ENCODE results near the gene CMSS1. TPM values are rescaled to one million over a fixed set of nuclear protein-coding genes. Genes with fewer than 3 reads are reported as not detected.

Gene CMSS1
- total RNA-seq, 2 donors from 2014 or later, result 18.1 to 22.7 TPM

GRCh38 chr3:100010087-100010417, 192.4 kb downstream of the CMSS1 start:
- DNase-seq (ENCODE audit: low spot score) (no peak), ATAC-seq (ENCODE audit: insufficient number of reproducible peaks, low FRiP score, low read depth) (peak; percentile 60)
- TF ChIP-seq CTCF (IDR thresholded peaks at IDR 0.05), result no peak
- peak overlapping the region; percentile 72 to 78 for H3K27ac ChIP-seq
- H3K36me3 ChIP-seq, result no peaks in the 10 kb centered on the region
- peaks cover 15 to 52% of the 10 kb centered on the region in 2 donors for H3K4me1 ChIP-seq (ENCODE audit: control insufficient read depth in 1 of 2, low read depth in 2 of 2)
- H3K9me3 ChIP-seq, result peaks cover 1% of the 10 kb centered on the region
- no peak overlapping the region for H3K4me3 ChIP-seq
- H3K27me3 ChIP-seq (replicated peaks; ENCODE audit: insufficient read depth), result no peaks in the 10 kb centered on the region

- no peak for DNase-seq (ENCODE audit: low spot score)
- Histone ChIP-seq H3K9me3 (peaks cover 3% of the 10 kb centered on the region), H3K4me3 (no peak overlapping the region), H3K27ac (no peak overlapping the region), H3K27me3 (replicated peaks; ENCODE audit: insufficient read depth) (no peaks in the 10 kb centered on the region), H3K4me1 (ENCODE audit: control insufficient read depth in 1 of 2, low read depth in 2 of 2) (peaks cover 14 to 41% of the 10 kb centered on the region in 2 donors), H3K36me3 (no peaks in the 10 kb centered on the region)
- TF ChIP-seq CTCF (IDR thresholded peaks at IDR 0.05), result no peak
- no peak for ATAC-seq (ENCODE audit: insufficient number of reproducible peaks, low FRiP score, low read depth)
Measured at GRCh38 chr3:100018806-100019205, 201.1 kb downstream of the CMSS1 start.

- ATAC-seq (ENCODE audit: insufficient number of reproducible peaks, low FRiP score, low read depth), result no peak
- H3K4me1 ChIP-seq (ENCODE audit: control insufficient read depth in 1 of 2, low read depth in 2 of 2), result peaks cover 22 to 50% of the 10 kb centered on the region in 2 donors
Measured at GRCh38 chr3:100019719-100020118, 202.1 kb downstream of the CMSS1 start.

GRCh38 chr3:100020876-100021644, 203.4 kb downstream of the CMSS1 start:
- Histone ChIP-seq H3K27ac (peak overlapping the region; percentile 73 to 81), H3K27me3 (replicated peaks; ENCODE audit: insufficient read depth) (no peaks in the 10 kb centered on the region), H3K4me3 (no peak overlapping the region), H3K36me3 (no peaks in the 10 kb centered on the region), H3K4me1 (ENCODE audit: control insufficient read depth in 1 of 2, low read depth in 2 of 2) (peaks cover 28 to 63% of the 10 kb centered on the region in 2 donors), H3K9me3 (no peaks in the 10 kb centered on the region)
- TF ChIP-seq CTCF (IDR thresholded peaks at IDR 0.05), result no peak
- ATAC-seq (ENCODE audit: insufficient number of reproducible peaks, low FRiP score, low read depth), result no peak
- DNase-seq (ENCODE audit: low spot score), result no peak

More at GRCh38 chr3:100019719-100020118, 202.1 kb downstream of the CMSS1 start:
- peaks cover 3% of the 10 kb centered on the region for H3K9me3 ChIP-seq
- no peak overlapping the region for H3K4me3 ChIP-seq
- no peaks in the 10 kb centered on the region for H3K36me3 ChIP-seq
- no peaks in the 10 kb centered on the region for H3K27me3 ChIP-seq (replicated peaks; ENCODE audit: insufficient read depth)
- no peak for DNase-seq (ENCODE audit: low spot score)
- peak overlapping the region in 1 of 2 donors; percentile 41 for H3K27ac ChIP-seq
- TF ChIP-seq CTCF (IDR thresholded peaks at IDR 0.05), result no peak

- Histone ChIP-seq H3K4me1 (ENCODE audit: control insufficient read depth in 1 of 2, low read depth in 2 of 2) (peaks cover 28 to 66% of the 10 kb centered on the region in 2 donors), H3K27ac (peak overlapping the region; percentile 73 to 81), H3K9me3 (no peaks in the 10 kb centered on the region), H3K27me3 (replicated peaks; ENCODE audit: insufficient read depth) (no peaks in the 10 kb centered on the region), H3K36me3 (no peaks in the 10 kb centered on the region), H3K4me3 (no peak overlapping the region)
- DNase-seq (ENCODE audit: low spot score) (no peak), ATAC-seq (ENCODE audit: insufficient number of reproducible peaks, low FRiP score, low read depth) (no peak)
- TF ChIP-seq CTCF (IDR thresholded peaks at IDR 0.05), result no peak
Measured at GRCh38 chr3:100022506-100022905, 204.8 kb downstream of the CMSS1 start.
